IPS DF 19.7 (cell line): ENCODE data around the gene PIERCE2.
"Not testable (repeated sequence)": the region's sequence is repeated elsewhere in the genome, so short reads cannot be mapped to it uniquely, and the experiment has no call there.

Source experiments
- DNase-seq: peaks from one replicate; pipeline ENCODE4 v3.0.0-alpha.2; 2013; ENCODE audit warnings: low read depth, low spot score

Gene PIERCE2

DNA sequence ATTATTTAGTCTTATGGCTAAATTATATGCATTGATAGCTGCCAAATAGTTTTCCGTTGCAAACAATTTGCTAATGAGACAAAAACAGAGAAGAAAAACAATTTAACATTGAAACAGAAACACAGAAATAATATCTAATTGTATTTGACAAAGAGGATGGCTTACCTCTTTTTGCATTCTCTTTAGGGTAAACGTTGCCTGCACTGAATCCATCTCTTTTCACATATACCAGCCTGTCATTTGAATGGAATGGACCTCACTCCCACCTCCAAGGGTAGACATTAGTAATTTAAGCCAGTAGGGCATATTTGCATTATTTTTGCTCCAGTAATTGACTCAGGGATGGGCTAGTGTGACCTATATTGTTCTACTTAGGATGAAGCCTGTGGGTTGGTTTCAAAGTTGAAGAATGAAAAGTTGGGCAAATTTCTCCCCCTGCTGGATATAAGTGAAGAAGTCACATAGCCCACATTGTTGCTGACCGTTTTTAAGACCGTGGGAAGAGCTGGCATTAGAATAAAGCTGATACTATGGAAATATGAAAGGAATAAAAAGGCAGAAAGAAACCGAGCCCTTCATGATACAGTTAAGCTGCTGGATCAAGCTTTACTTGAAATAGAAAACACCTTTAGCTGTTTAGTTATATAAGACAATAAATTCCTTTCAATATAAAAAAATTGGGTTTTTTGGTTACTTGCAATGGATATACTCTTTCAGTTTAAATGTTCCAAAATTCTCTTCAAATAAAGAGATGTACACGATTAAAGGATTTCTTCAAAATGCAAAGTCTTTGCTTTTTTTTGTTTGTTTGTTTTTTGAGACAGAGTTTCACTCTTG lies 26.9 kb downstream of the PIERCE2 start:
- DNase-seq: no peak

DNA sequence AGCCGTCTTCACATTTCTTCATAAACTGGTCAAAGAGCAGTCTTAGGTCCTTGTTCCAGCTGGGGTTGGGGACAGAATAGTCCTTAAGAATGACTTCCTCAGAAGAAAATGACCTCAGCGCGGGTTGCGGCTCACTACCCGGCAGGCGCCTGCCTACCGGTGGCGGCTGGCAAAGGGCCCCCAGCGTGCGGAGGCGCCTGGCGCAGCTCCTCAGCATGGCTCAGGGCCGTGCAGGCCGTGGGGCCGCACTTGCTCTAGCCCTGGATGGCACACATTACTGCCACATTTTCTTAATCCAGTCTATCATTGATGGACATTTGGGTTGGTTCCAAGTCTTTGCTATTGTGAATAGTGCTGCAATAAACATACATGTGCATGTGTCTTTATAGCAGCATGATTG lies 34.8 kb downstream of the PIERCE2 start:
- not testable (repeated sequence) for DNase-seq

DNA sequence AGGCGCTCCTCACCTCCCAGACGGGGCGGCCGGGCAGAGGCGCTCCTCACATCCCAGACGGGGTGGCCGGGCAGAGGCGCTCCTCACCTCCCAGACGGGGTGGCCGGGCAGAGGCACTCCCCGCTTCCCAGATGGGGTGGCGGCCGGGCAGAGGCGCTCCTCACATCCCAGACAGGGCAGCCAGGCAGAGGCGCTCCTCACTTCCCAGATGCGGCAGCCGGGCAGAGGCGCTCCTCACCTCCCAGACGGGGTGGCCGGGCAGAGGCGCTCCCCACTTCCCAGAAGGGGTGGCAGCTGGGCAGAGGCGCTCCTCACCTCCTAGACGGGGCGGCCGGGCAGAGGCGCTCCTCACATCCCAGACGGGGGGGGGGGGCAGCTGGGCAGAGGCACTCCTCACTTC lies 37.6 kb downstream of the PIERCE2 start:
- DNase-seq: not testable (repeated sequence)

DNA sequence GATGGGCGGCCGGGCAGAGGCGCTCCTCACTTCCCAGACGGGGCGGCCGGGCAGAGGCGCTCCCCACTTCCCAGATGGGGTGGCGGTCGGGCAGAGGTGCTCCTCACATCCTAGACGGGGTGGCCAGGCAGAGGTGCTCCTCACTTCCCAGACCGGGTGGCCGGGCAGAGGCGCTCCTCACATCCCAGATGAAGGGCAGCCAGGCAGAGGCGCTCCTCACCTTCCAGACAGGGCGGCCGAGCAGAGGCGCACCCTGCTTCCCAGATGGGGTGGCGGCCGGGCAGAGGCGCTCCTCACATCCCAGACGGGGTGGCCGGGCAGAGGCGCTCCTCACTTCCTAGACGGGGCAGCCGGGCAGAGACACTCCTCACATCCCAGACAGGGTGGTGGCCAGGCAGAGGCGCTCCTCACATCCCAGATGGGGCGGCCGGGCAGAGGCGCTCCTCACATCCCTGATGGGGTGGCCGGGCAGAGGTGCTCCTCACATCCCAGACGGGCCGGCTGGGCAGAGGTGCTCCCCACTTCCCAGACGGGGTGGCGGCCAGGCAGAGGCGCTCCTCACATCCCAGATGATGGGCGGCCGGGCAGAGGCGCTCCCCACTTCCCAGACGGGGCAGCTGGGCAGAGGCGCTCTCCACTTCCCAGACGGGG lies 38.2 kb downstream of the PIERCE2 start:
- DNase-seq: not testable (repeated sequence)

DNA sequence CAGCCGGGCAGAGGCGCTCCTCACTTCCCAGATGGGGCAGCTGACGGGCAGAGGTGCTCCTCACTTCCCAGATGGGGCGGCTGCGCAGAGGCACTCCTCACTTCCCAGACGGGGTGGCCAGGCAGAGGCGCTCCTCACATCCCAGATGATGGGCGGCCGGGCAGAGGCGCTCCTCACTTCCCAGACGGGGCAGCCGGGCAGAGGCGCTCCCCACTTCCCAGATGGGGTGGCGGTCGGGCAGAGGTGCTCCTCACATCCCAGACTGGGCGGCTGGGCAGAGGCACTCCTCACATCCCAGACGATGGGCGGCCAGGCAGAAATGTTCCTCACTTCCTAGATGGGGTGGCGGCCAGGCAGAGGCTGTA lies 38.7 kb downstream of the PIERCE2 start:
- not testable (repeated sequence) for DNase-seq

DNA sequence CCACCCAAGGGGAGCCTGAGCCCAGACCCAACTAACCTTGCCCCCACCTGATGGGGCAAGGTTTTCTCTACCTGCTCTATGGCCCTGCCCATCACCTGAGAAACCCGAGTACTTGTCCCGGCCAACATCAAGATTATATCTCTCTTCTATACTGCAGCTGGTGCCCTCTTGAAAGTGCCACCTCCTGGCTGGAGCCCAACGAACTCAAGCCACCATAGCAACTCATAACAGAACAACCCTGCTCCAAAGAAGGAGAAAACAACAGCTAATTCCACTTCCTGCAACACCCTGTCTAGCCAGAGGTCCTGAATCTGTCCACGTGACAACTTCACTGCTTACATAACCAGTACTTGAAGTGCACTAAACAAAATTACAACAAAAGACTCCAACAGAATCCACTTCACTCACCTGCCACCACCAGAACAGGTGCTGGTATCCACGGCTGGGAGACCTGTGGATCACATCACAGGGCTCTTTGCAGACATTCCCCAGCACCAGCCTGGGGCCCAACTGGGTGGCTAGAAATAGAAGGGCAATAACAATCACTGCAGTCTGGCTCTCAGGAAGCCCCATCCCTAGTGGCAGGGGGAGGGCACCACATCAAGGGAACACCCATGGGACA lies 49.2 kb downstream of the PIERCE2 start:
- DNase-seq: no peak

DNA sequence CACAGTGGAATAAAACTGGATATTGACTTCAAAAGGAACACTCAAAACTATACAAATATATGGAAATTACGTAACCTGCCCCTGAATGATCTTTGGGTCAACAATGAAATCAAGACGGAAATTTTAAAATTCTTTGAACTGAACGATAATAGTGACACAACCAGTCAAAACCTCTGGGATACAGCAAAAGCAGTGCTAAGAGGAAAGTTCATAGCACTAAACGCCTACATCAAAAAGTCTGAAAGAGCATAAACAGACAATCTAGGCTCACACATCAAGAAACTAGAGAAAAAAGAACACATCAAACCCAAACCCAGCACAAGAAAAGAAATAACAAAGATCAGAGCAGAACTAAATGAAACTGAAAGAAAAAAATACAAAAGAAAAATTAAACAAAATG lies 53.2 kb downstream of the PIERCE2 start:
- no peak for DNase-seq

DNA sequence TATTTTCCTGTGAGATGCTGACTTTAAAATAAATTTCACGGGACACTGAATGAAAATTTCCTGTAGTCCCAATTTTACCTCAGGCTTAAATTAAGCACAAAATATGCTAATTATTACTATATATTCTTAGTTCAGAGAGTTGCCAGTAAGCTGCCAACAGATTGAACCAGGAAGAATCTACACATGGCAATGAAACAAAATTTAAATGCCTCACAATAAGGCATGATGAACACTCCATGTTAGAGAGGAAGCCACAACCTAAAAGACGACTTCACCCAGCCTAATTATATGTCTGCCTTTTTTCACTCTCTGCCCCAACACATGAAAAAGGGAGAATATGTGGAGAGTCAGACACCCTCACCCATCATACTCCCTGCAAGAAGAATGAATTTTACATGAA lies 60.0 kb downstream of the PIERCE2 start:
- no peak for DNase-seq
